ENCODE results near the gene USE1. TPM values are rescaled to one million over a fixed set of nuclear protein-coding genes. Genes with fewer than 3 reads are reported as not detected.

Gene USE1
- total and polyA plus RNA-seq, 4 donors = 22.0 to 60.1 (median 34.8) TPM

DNA sequence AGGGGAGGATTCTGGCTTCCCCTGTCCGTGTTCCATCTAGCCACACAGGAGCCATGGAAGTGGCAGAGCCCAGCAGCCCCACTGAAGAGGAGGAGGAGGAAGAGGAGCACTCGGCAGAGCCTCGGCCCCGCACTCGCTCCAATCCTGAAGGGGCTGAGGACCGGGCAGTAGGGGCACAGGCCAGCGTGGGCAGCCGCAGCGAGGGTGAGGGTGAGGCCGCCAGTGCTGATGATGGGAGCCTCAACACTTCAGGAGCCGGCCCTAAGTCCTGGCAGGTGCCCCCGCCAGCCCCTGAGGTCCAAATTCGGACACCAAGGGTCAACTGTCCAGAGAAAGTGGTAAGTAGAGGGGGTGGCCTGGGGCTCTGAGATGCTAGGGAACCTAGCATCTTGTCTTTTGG, 53.6 kb downstream of the USE1 start:
- TF ChIP-seq, protein P1, sequence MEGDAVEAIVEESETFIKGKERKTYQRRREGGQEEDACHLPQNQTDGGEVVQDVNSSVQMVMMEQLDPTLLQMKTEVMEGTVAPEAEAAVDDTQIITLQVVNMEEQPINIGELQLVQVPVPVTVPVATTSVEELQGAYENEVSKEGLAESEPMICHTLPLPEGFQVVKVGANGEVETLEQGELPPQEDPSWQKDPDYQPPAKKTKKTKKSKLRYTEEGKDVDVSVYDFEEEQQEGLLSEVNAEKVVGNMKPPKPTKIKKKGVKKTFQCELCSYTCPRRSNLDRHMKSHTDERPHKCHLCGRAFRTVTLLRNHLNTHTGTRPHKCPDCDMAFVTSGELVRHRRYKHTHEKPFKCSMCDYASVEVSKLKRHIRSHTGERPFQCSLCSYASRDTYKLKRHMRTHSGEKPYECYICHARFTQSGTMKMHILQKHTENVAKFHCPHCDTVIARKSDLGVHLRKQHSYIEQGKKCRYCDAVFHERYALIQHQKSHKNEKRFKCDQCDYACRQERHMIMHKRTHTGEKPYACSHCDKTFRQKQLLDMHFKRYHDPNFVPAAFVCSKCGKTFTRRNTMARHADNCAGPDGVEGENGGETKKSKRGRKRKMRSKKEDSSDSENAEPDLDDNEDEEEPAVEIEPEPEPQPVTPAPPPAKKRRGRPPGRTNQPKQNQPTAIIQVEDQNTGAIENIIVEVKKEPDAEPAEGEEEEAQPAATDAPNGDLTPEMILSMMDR (IDR thresholded peaks at IDR 0.05; ENCODE audit: control extremely low read depth, extremely low read depth) = no peak
- Histone ChIP-seq H3K27ac (ENCODE audit: low read depth in 1 of 2, low read length in 1 of 2) (no peak overlapping the region), H3K4me3 (no peak overlapping the region), H3K9ac (ENCODE audit: insufficient read depth in 1 of 2, low read length in 2 of 2) (no peak overlapping the region), H3K9me3 (ENCODE audit: control insufficient read depth in 4 of 4, insufficient read depth in 3 of 4, low read length in 3 of 4) (no peaks in the 10 kb centered on the region), H3K36me3 (ENCODE audit: control insufficient read depth in 4 of 4, insufficient read depth in 4 of 4, low read length in 4 of 4) (peaks cover 3 to 20% (median 12%) of the 10 kb centered on the region in 4 donors), H3K27me3 (ENCODE audit: control insufficient read depth in 3 of 3, insufficient read depth in 3 of 3, low read length in 2 of 3) (no peaks in the 10 kb centered on the region), H3K4me1 (ENCODE audit: control insufficient read depth in 5 of 5, insufficient read depth in 5 of 5, low read length in 5 of 5) (peaks cover 0 to 6% (median 0%) of the 10 kb centered on the region in 5 donors)
- 95 to 96% methylated on average over 13 of the region's 13 CpGs for WGBS, 2 donors
- ATAC-seq (ENCODE audit: insufficient read depth, low FRiP score) (no peak), DNase-seq (no peak)

Other genes starting within 250 kb of the USE1 start
- gene CPAMD8, start 188.5 kb upstream of the USE1 start, total RNA-seq = 100 to 1,000 TPM in 1 of 2 donors, 10 to 100 TPM in 1; 38.5 to 143 TPM
- 10 to 100 TPM in 1 of 2 donors, 1 to 10 TPM in 1; 9.6 to 24.3 TPM for gene CPAMD8, start 188.5 kb upstream of the USE1 start, polyA plus RNA-seq
- 1 to 10 TPM; 8.4 to 8.5 TPM for gene HAUS8, start 139.9 kb upstream of the USE1 start, total RNA-seq
- gene HAUS8, start 139.9 kb upstream of the USE1 start, polyA plus RNA-seq = 10 to 100 TPM in 1 of 2 donors, 1 to 10 TPM in 1; 6.1 to 13.8 TPM
- 100 to 1,000 TPM in 1 of 2 donors, 10 to 100 TPM in 1; 44.3 to 121 TPM for gene MYO9B, start 139.6 kb upstream of the USE1 start, total RNA-seq
- 10 to 100 TPM; 95.2 to 99.2 TPM for gene MYO9B, start 139.6 kb upstream of the USE1 start, polyA plus RNA-seq
- 10 to 100 TPM in 1 of 2 donors, 1 to 10 TPM in 1; 9.1 to 39.5 TPM for gene OCEL1, start 10.9 kb downstream of the USE1 start, total RNA-seq
- gene OCEL1, start 10.9 kb downstream of the USE1 start, polyA plus RNA-seq = 10 to 100 TPM; 19.4 to 31.1 TPM
- gene NR2F6, start 30.6 kb downstream of the USE1 start, total RNA-seq = 10 to 100 TPM; 26.1 to 65.5 TPM
- gene NR2F6, start 30.6 kb downstream of the USE1 start, polyA plus RNA-seq = 10 to 100 TPM; 26.8 to 28.0 TPM
- gene USHBP1, start 49.4 kb downstream of the USE1 start, total RNA-seq = 10 to 100 TPM; 11.8 to 12.3 TPM
- 10 to 100 TPM in 1 of 2 donors, 1 to 10 TPM in 1; 6.2 to 11.4 TPM for gene USHBP1, start 49.4 kb downstream of the USE1 start, polyA plus RNA-seq
- gene BABAM1, start 52.1 kb downstream of the USE1 start, total RNA-seq = 10 to 100 TPM; 52.4 to 75.1 TPM
- 10 to 100 TPM; 61.8 to 65.1 TPM for gene BABAM1, start 52.1 kb downstream of the USE1 start, polyA plus RNA-seq
- 1 to 10 TPM in 1 of 2 donors, under 1 TPM in 1; 0.95 to 1.6 TPM for gene ANKLE1, start 66.5 kb downstream of the USE1 start, total RNA-seq
- gene ANKLE1, start 66.5 kb downstream of the USE1 start, polyA plus RNA-seq = 1 to 10 TPM in 1 of 2 donors, under 1 TPM in 1; 0.43 to 1.1 TPM
- gene ABHD8, start 88.1 kb downstream of the USE1 start, total RNA-seq = 10 to 100 TPM; 12.8 to 23.0 TPM
- gene ABHD8, start 88.1 kb downstream of the USE1 start, polyA plus RNA-seq = 10 to 100 TPM; 14.9 to 15.4 TPM
- 10 to 100 TPM; 22.3 to 85.7 TPM for gene MRPL34, start 90.5 kb downstream of the USE1 start, total RNA-seq
- gene MRPL34, start 90.5 kb downstream of the USE1 start, polyA plus RNA-seq = 100 to 1,000 TPM; 101 to 137 TPM
- gene DDA1, start 94.2 kb downstream of the USE1 start, total RNA-seq = 10 to 100 TPM; 16.1 to 40.7 TPM
- gene DDA1, start 94.2 kb downstream of the USE1 start, polyA plus RNA-seq = 10 to 100 TPM; 60.2 to 66.5 TPM
- 10 to 100 TPM in 1 of 2 donors, 1 to 10 TPM in 1; 7.1 to 22.5 TPM for gene ANO8, start 119.5 kb downstream of the USE1 start, total RNA-seq
- 1 to 10 TPM; 7.1 to 8.8 TPM for gene ANO8, start 119.5 kb downstream of the USE1 start, polyA plus RNA-seq
- gene GTPBP3, start 122.2 kb downstream of the USE1 start, total RNA-seq = 10 to 100 TPM; 22.2 to 24.1 TPM
- 10 to 100 TPM; 13.3 to 14.2 TPM for gene GTPBP3, start 122.2 kb downstream of the USE1 start, polyA plus RNA-seq
- 10 to 100 TPM in 1 of 2 donors, 1 to 10 TPM in 1; 6.4 to 29.1 TPM for gene PLVAP, start 162.0 kb downstream of the USE1 start, total RNA-seq
- gene PLVAP, start 162.0 kb downstream of the USE1 start, polyA plus RNA-seq = 10 to 100 TPM; 22.6 to 55.0 TPM
- gene CCDC194, start 178.8 kb downstream of the USE1 start, total RNA-seq = under 1 TPM in 1 of 2 donors, not detected in 1; 0.74 TPM
- gene CCDC194, start 178.8 kb downstream of the USE1 start, polyA plus RNA-seq = under 1 TPM; 0.13 to 0.37 TPM
- 10 to 100 TPM; 49.8 to 71.3 TPM for gene BST2, start 190.3 kb downstream of the USE1 start, total RNA-seq
- gene BST2, start 190.3 kb downstream of the USE1 start, polyA plus RNA-seq = 100 to 1,000 TPM in 1 of 2 donors, 10 to 100 TPM in 1; 48.2 to 179 TPM
- gene MVB12A, start 204.7 kb downstream of the USE1 start, total RNA-seq = 10 to 100 TPM; 28.5 to 66.9 TPM
- gene MVB12A, start 204.7 kb downstream of the USE1 start, polyA plus RNA-seq = 10 to 100 TPM; 59.6 to 62.1 TPM
- gene TMEM221, start 233.3 kb downstream of the USE1 start, total RNA-seq = under 1 TPM; 0.12 to 0.57 TPM
- gene TMEM221, start 233.3 kb downstream of the USE1 start, polyA plus RNA-seq = under 1 TPM; 0.06 to 0.08 TPM
- not detected for gene NXNL1, start 245.6 kb downstream of the USE1 start, total RNA-seq
- not detected for gene NXNL1, start 245.6 kb downstream of the USE1 start, polyA plus RNA-seq